GM23338 (cell line): ENCODE measurements around the gene VASN. TPM values are rescaled to one million over a fixed set of nuclear protein-coding genes. Genes with fewer than 3 reads are reported as not detected.

Experiments used
- ATAC-seq: fragments of 200-7000 bp; cut with Tn5 transposase; 3 replicates; pipeline ENCODE4 v1.9.1; 2020
- DNase-seq: peaks from one replicate; pipeline ENCODE4 v3.0.0-alpha.2; 2015; ENCODE audit warnings: low spot score
- H2AFZ ChIP-seq: fragments of 200-600 bp; sonication (generic); 2 replicates; pipeline ENCODE4 v1.8.0; 2016; ENCODE audit warnings: antibody characterized with exemption, mild to moderate bottlenecking, moderate library complexity
- H3F3A ChIP-seq: fragments of 200-600 bp; sonication (generic); replicated peaks from 2 replicates; pipeline ENCODE4 v1.8.0; 2017; ENCODE audit warnings: antibody characterized with exemption, mixed run types, low read depth
- H3K27ac ChIP-seq: fragments of 200-600 bp; sonication (generic); 2 replicates; pipeline ENCODE4 v1.6.1; 2016; ENCODE audit warnings: low read depth
- H3K27me3 ChIP-seq: fragments of 200-600 bp; sonication (generic); 2 replicates; pipeline ENCODE4 v1.8.0; 2016; ENCODE audit warnings: mild to moderate bottlenecking, mixed run types, moderate library complexity; ENCODE audit not compliant: insufficient read depth
- H3K36me3 ChIP-seq: fragments of 200-600 bp; sonication (generic); 2 replicates; pipeline ENCODE4 v1.8.0; 2016; ENCODE audit warnings: mild to moderate bottlenecking; ENCODE audit not compliant: insufficient read depth
- H3K4me1 ChIP-seq: fragments of 200-600 bp; sonication (generic); 2 replicates; pipeline ENCODE4 v1.8.0; 2016; ENCODE audit warnings: mild to moderate bottlenecking, moderate library complexity; ENCODE audit not compliant: insufficient read depth
- H3K4me2 ChIP-seq: fragments of 200-600 bp; sonication (generic); 2 replicates; pipeline ENCODE4 v1.7.1; 2017; ENCODE audit warnings: mixed run types
- H3K4me3 ChIP-seq: fragments of 200-600 bp; sonication (generic); 2 replicates; pipeline ENCODE4 v1.6.1; 2016; ENCODE audit warnings: mixed run types
- H3K79me2 ChIP-seq: fragments of 200-600 bp; sonication (generic); replicated peaks from 2 replicates; pipeline ENCODE4 v1.8.0; 2017; ENCODE audit warnings: mild to moderate bottlenecking; ENCODE audit not compliant: insufficient read depth
- H3K9me2 ChIP-seq: fragments of 200-600 bp; sonication (generic); 2 replicates; pipeline ENCODE4 v1.8.0; 2017; ENCODE audit not compliant: insufficient read depth
- H4K20me1 ChIP-seq: fragments of 200-600 bp; sonication (generic); replicated peaks from 2 replicates; pipeline ENCODE4 v1.8.0; 2017; ENCODE audit warnings: mild to moderate bottlenecking; ENCODE audit not compliant: insufficient read depth
- H3K27ac Mint-ChIP-seq: 2 replicates; pipeline ENCODE4 v1.8.0; 2020; ENCODE audit warnings: inconsistent platforms, mild to moderate bottlenecking, moderate library complexity, mixed read lengths
- H3K27me3 Mint-ChIP-seq: 3 replicates; pipeline ENCODE4 v1.8.0; 2022; ENCODE audit warnings: low read depth, mild to moderate bottlenecking, moderate library complexity, mixed read lengths, inconsistent platforms; ENCODE audit not compliant: insufficient read depth, poor library complexity
- H3K36me3 Mint-ChIP-seq: 3 replicates; pipeline ENCODE4 v1.8.0; 2021; ENCODE audit warnings: low read depth, mild to moderate bottlenecking, inconsistent platforms, moderate library complexity, mixed read lengths
- H3K4me1 Mint-ChIP-seq: 3 replicates; pipeline ENCODE4 v1.8.0; 2020; ENCODE audit warnings: mild to moderate bottlenecking, inconsistent platforms, mixed read lengths
- H3K4me3 Mint-ChIP-seq: 3 replicates; pipeline ENCODE4 v1.8.0; 2021; ENCODE audit warnings: moderate library complexity, mild to moderate bottlenecking, inconsistent platforms, mixed read lengths
- H3K9me3 Mint-ChIP-seq: 3 replicates; pipeline ENCODE4 v1.8.0; 2020; ENCODE audit warnings: moderate library complexity, mild to moderate bottlenecking, inconsistent platforms, mixed read lengths
- CREB1 ChIP-seq: fragments of 250-450 bp; sonication (Bioruptor Pico); IDR thresholded peaks from 2 replicates; pipeline ENCODE4 v1.5.0; 2020; ENCODE audit warnings: low read depth, mild to moderate bottlenecking, moderate library complexity
- CTCF ChIP-seq, 2 experiments: fragments of 200-600 bp in 1 of 2; sonication (generic) in 1 of 2; conservative IDR thresholded peaks; 2 replicates each; pipeline versions ENCODE4 v1.5.1 to v1.6.1; 2016 to 2017; ENCODE audit warnings: antibody characterized with exemption in 2 of 2, low read depth in 2 of 2, mild to moderate bottlenecking in 2 of 2, moderate library complexity in 1 of 2
- ETS1 ChIP-seq: IDR thresholded peaks from 2 replicates; pipeline ENCODE4 v1.6.1; 2016; ENCODE audit warnings: antibody characterized with exemption
- EZH2 ChIP-seq: fragments of 200-600 bp; sonication (generic); IDR thresholded peaks from one replicate; pipeline ENCODE4 v1.8.0; 2017; ENCODE audit warnings: antibody characterized with exemption, mild to moderate bottlenecking, low read depth; ENCODE audit not compliant: unreplicated experiment
- EZH2phosphoT487 ChIP-seq: fragments of 200-600 bp; sonication (generic); IDR thresholded peaks from one replicate; pipeline ENCODE4 v1.8.1; 2018; ENCODE audit warnings: antibody characterized with exemption; ENCODE audit not compliant: unreplicated experiment
- JUNB ChIP-seq: IDR thresholded peaks from one replicate; pipeline ENCODE4 v1.6.1; 2016; ENCODE audit warnings: antibody characterized with exemption; ENCODE audit not compliant: unreplicated experiment
- NANOG ChIP-seq: IDR thresholded peaks from 2 replicates; pipeline ENCODE4 v1.6.1; 2016; ENCODE audit warnings: antibody characterized with exemption, borderline replicate concordance
- POLR2AphosphoS5 ChIP-seq: IDR thresholded peaks from 2 replicates; pipeline ENCODE4 v1.6.1; 2016; ENCODE audit warnings: antibody characterized with exemption, low read depth
- STAT1 ChIP-seq: IDR thresholded peaks from one replicate; pipeline ENCODE4 v1.6.1; 2016; ENCODE audit warnings: antibody characterized with exemption; ENCODE audit not compliant: unreplicated experiment
- ZNF114 ChIP-seq: fragments of 250-450 bp; sonication (Bioruptor Pico); IDR thresholded peaks from 2 replicates; pipeline ENCODE4 v1.5.0; 2020; ENCODE audit warnings: mild to moderate bottlenecking, moderate library complexity
- ZNF331 ChIP-seq: fragments of 250-450 bp; sonication (Bioruptor Pico); IDR thresholded peaks from 2 replicates; pipeline ENCODE4 v1.5.0; 2020; ENCODE audit warnings: low read depth, mild to moderate bottlenecking, moderate library complexity
- polyA plus RNA-seq: library from polyadenylated mRNA; unstranded; fragments of >200 nt; fragmentation: Nextera tagmentation; extraction: Ambion mirVana; gene quantifications from 2 replicates; pipeline ENCODE4 v1.2.1, GENCODE V29; 2016
- total RNA-seq: library from RNA; depleted of rRNA; stranded (reverse); fragments of >200 nt; shearing (Covaris generic); gene quantifications from 2 replicates; pipeline ENCODE4 v1.2.3, GENCODE V29; 2014

VASN gene
- total and polyA plus RNA-seq, 2 experiments from 2014 or later: 8.0 to 15.5 TPM

- TF ChIP-seq ZNF331 (CRISPR knock-in tag) (no peak), CTCF (conservative IDR thresholded peaks at IDR 0.05; ENCODE audit: low read depth in 2 of 2) (no peak), CREB1 (CRISPR knock-in tag) (no peak), ETS1 (no peak)
Observed at GRCh38 chr16:4332083-4332482, 39.6 kb upstream of the VASN start (continued).

- H3K27me3 Mint-ChIP-seq: peaks cover 12% of the 10 kb centered on the region
- no peaks in the 10 kb centered on the region for H3K27me3 ChIP-seq
- H3K4me1 ChIP-seq: peaks cover 8% of the 10 kb centered on the region
- H3K4me3 Mint-ChIP-seq: no peak overlapping the region
- TF ChIP-seq ZNF114 (CRISPR knock-in tag): no peak
- ATAC-seq (no peak), DNase-seq (no peak)
- no peak overlapping the region for H3K4me2 ChIP-seq
- H4K20me1 ChIP-seq: no peaks in the 10 kb centered on the region; the same call in 1 of the 2 replicates
- no peaks in the 10 kb centered on the region for H3K9me2 ChIP-seq
- H3K4me1 Mint-ChIP-seq: peaks cover 11% of the 10 kb centered on the region
- no peak overlapping the region for H2AFZ ChIP-seq
- H3K4me3 ChIP-seq: no peak overlapping the region
- peaks cover 35% of the 10 kb centered on the region for H3K79me2 ChIP-seq
- H3K36me3 ChIP-seq: no peaks in the 10 kb centered on the region
- no peak overlapping the region for H3K27ac ChIP-seq
- H3F3A ChIP-seq: peaks cover 20% of the 10 kb centered on the region; the same call in 1 of the 2 replicates
- H3K9me3 Mint-ChIP-seq: no peaks in the 10 kb centered on the region
- H3K27ac Mint-ChIP-seq: no peak overlapping the region
- peaks cover 14% of the 10 kb centered on the region for H3K36me3 Mint-ChIP-seq
Observed at GRCh38 chr16:4332623-4333307, 38.9 kb upstream of the VASN start.

- Histone ChIP-seq H4K20me1 (no peaks in the 10 kb centered on the region; the same call in 1 of the 2 replicates), H3K36me3 (no peaks in the 10 kb centered on the region)
- peaks cover 14% of the 10 kb centered on the region for H3K36me3 Mint-ChIP-seq
- TF ChIP-seq EZH2 (no peak), ZNF331 (CRISPR knock-in tag) (no peak), POLR2AphosphoS5 (no peak), EZH2phosphoT487 (no peak), ZNF114 (CRISPR knock-in tag) (no peak), STAT1 (no peak), CTCF (conservative IDR thresholded peaks at IDR 0.05; ENCODE audit: low read depth in 2 of 2) (no peak), JUNB (no peak), CREB1 (CRISPR knock-in tag) (no peak), ETS1 (no peak), NANOG (no peak)
Observed at GRCh38 chr16:4333308-4333638, 38.4 kb upstream of the VASN start.

More at GRCh38 chr16:4333308-4333638, 38.4 kb upstream of the VASN start:
- H3K27ac ChIP-seq: no peak overlapping the region
- Mint-ChIP-seq H3K9me3 (no peaks in the 10 kb centered on the region), H3K27me3 (peaks cover 12% of the 10 kb centered on the region), H3K27ac (no peak overlapping the region), H3K4me1 (peaks cover 10% of the 10 kb centered on the region), H3K4me3 (no peak overlapping the region)
- peaks cover 34% of the 10 kb centered on the region for H3K79me2 ChIP-seq
- DNase-seq (no peak), ATAC-seq (no peak)
- peaks cover 7% of the 10 kb centered on the region for H3K4me1 ChIP-seq
- H3K4me2 ChIP-seq: no peak overlapping the region
- no peaks in the 10 kb centered on the region for H3K27me3 ChIP-seq
- no peak overlapping the region for H2AFZ ChIP-seq
- H3F3A ChIP-seq: peaks cover 20% of the 10 kb centered on the region; the same call in 1 of the 2 replicates
- no peak overlapping the region for H3K4me3 ChIP-seq
- H3K9me2 ChIP-seq: no peaks in the 10 kb centered on the region
